GM08714 (cell line): ENCODE results near the gene ABCD1.
"Not testable (repeated sequence)": the region's sequence is repeated elsewhere in the genome, so short reads cannot be mapped to it uniquely, and the experiment has no call there.

Experiments
- H3K4me3 ChIP-seq: fragments of 200-500 bp; sonication (Bioruptor generic); 2 replicates; pipeline ENCODE4 v1.5.1; 2014; ENCODE audit warnings: mild to moderate bottlenecking, low read length, inconsistent platforms
- ZNF274 ChIP-seq: IDR thresholded peaks from 2 replicates; pipeline ENCODE4 v1.6.1; 2012; ENCODE audit warnings: mild to moderate bottlenecking, low read depth, low read length

Gene ABCD1

GRCh38 chrX:153719238-153719637 is 5.4 kb upstream of the ABCD1 start:
- TF ChIP-seq ZNF274 = no peak
- no peak overlapping the region for H3K4me3 ChIP-seq

DNA sequence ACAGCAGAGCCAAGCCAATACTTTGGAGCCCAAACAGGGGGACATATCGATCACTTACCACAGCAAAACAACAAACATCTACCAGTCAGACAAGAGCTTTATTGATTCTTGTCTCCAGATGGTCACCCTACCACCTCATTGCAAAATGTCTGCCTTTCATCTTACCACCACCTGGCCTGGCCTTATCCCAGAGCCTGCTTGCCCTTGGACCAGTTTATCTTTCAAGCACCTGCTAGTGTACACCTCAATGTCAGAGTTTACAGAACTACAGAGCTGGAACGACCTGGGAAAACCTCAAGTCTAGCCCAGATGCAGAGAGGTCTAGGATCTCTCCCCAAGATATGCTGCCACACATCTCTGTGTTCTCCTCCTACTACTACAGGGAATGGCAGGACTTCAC is 5.0 kb upstream of the ABCD1 start:
- TF ChIP-seq ZNF274 = no peak
- H3K4me3 ChIP-seq = no peak overlapping the region

DNA sequence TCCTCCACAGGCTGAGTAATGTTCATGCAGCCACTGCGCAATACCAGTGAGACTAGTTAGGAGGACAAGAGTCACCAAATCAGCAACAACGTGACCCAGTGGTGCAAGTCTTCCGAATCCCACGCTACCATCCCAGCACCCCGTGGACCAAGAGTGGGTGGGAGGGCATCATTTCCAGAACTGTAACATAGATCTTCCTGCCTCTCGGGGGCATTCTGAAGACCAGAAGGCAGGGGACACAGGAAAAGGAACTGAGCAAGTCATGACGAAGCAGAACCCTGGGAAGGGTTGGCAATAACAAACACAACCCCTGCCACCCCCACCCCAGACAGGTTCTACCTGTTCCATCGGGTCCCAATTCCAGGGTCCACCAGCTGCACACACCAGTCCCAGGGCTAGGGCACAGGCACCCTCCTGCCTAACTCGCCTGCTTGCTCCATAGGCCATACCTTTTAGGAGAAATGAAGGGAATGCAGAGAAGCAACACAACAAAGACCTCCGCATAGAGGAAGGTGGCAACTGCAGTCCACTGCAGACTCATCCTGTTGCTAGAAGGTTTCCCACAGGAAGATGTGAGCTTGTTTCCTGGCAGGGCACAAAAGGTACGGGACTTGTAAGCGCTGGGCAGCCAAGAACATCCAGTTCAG is 1.8 kb upstream of the ABCD1 start:
- no peak for TF ChIP-seq ZNF274
- peak overlapping the region; percentile 73; the same call in 1 of the 2 replicates for H3K4me3 ChIP-seq

DNA sequence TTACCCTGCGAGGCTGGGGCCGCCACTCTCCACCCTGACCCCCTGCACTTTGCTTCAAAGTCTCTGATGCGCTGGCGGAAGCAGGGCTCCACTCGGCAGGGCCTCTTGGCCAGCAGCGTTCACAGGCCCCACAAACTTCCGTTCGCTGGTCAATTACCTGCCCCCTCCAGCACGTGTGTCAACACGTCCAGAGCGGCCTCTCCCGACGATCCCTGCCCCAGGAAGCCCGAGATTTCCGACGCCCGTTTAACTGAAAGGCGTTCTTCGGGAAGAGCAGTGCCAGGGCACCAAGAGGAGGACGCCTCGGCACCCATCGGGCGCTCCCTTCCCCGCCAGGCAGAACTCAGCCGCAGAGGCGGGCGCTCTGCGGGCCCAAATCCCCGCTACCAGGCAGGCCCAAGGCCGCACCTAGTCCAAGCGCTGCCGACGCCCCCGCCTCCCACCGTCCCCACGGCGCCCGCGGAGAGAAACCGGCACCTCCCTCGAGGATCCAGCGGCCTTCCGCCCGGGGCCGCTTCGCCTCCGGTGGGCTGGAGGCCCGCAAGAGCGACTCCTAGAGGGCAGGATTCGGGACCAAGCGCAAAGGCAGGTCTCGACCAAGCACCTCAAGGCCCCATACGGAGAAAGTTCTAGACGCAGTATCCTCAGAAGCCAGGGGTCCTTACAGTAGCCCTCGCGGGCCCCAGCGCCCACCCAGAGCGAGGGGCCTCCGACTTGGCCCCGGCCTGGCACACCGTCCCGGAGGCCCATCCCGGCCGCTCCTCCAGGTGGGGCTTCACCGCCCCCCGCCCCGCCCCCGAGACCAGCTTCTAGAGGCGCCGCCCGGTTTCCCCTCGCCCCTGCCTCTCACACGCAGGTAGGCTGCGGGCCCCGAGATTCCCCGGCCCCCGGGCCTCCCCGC is 1.1 kb upstream of the ABCD1 start:
- peak overlapping the region; percentile 73; the same call in 1 of the 2 replicates for H3K4me3 ChIP-seq
- TF ChIP-seq ZNF274 = no peak

- H3K4me3 ChIP-seq = peak overlapping the region; percentile 45; the same call in 1 of the 2 replicates
- no peak for TF ChIP-seq ZNF274
Measured at GRCh38 chrX:153725039-153725831, 579 bp downstream of the ABCD1 start.

- no peak overlapping the region for H3K4me3 ChIP-seq
Measured at GRCh38 chrX:153725832-153726285, 1.2 kb downstream of the ABCD1 start.

GRCh38 chrX:153726286-153727122 is 1.8 kb downstream of the ABCD1 start:
- TF ChIP-seq ZNF274 = no peak
- no peak overlapping the region; the same call in 1 of the 2 replicates for H3K4me3 ChIP-seq

More at GRCh38 chrX:153725832-153726285, 1.2 kb downstream of the ABCD1 start:
- no peak for TF ChIP-seq ZNF274

GRCh38 chrX:153727123-153727931 is 2.7 kb downstream of the ABCD1 start:
- no peak overlapping the region; the same call in 1 of the 2 replicates for H3K4me3 ChIP-seq

DNA sequence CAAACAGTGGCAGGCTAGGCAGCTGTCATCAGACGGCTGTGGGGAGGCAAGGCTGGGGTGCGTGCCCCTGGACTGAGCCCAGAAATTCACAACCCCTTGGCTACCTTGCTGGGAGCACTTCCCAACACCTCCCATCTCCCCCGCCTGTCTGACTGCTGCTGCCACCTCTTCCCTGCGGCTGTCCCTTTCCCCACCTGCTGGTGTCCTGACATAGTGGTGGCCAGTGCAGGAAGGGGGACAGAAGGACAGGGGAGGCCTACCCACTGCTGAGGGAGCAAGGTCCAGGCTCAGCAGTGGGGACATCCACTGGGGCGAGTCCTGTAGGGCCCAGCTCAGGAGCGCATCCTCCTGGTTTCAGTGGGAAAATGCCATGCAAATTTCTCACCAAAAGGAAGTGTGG is 3.4 kb downstream of the ABCD1 start:
- H3K4me3 ChIP-seq = no peak overlapping the region

More at GRCh38 chrX:153727123-153727931, 2.7 kb downstream of the ABCD1 start:
- TF ChIP-seq ZNF274 = no peak

DNA sequence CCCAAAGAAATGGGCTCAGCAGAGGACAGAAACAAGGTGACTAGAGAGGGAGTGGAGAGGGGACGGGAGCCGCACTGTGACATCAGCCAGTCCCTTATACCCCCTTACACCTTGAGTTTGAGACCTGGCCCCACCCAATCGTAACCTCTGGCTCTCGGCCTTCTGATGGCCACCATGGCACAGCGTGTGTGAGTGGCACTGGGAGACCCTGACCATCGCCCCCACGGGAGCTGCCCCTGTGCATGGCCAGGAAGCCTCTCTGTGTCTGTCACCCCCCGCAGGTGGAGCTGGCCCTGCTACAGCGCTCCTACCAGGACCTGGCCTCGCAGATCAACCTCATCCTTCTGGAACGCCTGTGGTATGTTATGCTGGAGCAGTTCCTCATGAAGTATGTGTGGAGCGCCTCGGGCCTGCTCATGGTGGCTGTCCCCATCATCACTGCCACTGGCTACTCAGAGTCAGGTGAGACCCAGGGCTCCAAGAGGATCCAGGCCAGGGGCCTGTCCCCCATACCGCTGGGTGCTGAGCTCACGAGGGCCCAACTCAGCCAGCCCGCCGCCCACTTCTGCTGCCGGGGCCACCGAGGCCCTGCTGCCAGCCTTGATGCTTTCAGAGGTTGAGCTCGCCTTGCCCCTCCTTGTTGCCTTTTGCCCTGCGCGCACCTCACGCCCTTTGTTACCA is 4.4 kb downstream of the ABCD1 start:
- TF ChIP-seq ZNF274 = no peak
- no peak overlapping the region for H3K4me3 ChIP-seq

More for the DNA sequence above, 3.4 kb downstream of the ABCD1 start:
- TF ChIP-seq ZNF274 = no peak

GRCh38 chrX:153730115-153730514 is 5.5 kb downstream of the ABCD1 start:
- H3K4me3 ChIP-seq = not testable (repeated sequence)

GRCh38 chrX:153731117-153731844 is 6.6 kb downstream of the ABCD1 start:
- no peak overlapping the region for H3K4me3 ChIP-seq
- TF ChIP-seq ZNF274 = no peak
